ENCODE results near the gene HSPD1. TPM values are rescaled to one million over a fixed set of nuclear protein-coding genes. Genes with fewer than 3 reads are reported as not detected.

The HSPD1 gene
- total RNA-seq, 1 experiment from 2014 or later = 410 TPM

DNA sequence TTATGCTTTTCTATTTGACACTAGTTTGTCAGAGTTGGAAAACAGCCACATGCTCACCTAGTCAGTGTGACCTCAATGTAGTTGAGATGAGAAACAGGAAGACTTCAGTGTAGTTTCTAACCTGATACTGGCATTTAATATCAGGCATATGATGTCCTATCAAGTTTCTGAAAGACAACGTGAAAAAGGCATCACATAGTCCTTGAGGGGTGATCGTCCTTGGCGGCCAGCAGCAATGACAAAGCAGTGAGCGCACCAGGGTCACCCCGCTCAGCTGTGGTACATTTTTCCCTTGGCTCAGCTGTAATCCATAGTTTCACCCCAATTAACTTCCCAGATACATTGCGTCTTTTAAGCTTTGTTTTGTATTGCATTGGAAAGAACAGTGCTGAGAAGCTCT lies 4.9 kb upstream of the HSPD1 start:
- BruUV-seq (replicated peaks) = no TSS peak
- H3K36me3 ChIP-seq (ENCODE audit: low read depth, low read length) = peaks cover 35% of the 10 kb centered on the region
- no peak overlapping the region for H3K9ac ChIP-seq (ENCODE audit: low read length)
- H3K79me2 ChIP-seq (ENCODE audit: low read length) = peaks cover 53% of the 10 kb centered on the region
- no peak for DNase-seq
- H4K20me1 ChIP-seq (ENCODE audit: low read length) = peaks cover 22% of the 10 kb centered on the region
- no peaks in the 10 kb centered on the region for H3K9me3 ChIP-seq (ENCODE audit: low read length)
- peaks cover 16% of the 10 kb centered on the region for H3K4me1 ChIP-seq (ENCODE audit: insufficient read depth, low read length)
- no peak overlapping the region for H3K27ac ChIP-seq (ENCODE audit: low read length)
- POLR2A ChIA-PET (ENCODE audit: unreplicated experiment) = no interaction called here
- intact Hi-C loops (cut with micrococcal nuclease) = loop anchor here (5.0 kb wide), 1 partner anchor 273 kb away; no protein-coding TSS in a partner anchor
- H3F3A ChIP-seq (ENCODE audit: low read length, unreplicated experiment) = no peaks in the 10 kb centered on the region
- no peak for ATAC-seq
- no peak overlapping the region for H3K4me3 ChIP-seq (ENCODE audit: low read length)
- H3K27me3 ChIP-seq (ENCODE audit: low read length) = no peaks in the 10 kb centered on the region
- no peaks in the 10 kb centered on the region for H3K9me2 ChIP-seq (replicated peaks; ENCODE audit: low read length)
- no peak for TF ChIP-seq EZH2 (IDR thresholded peaks at IDR 0.05; ENCODE audit: low read length, unreplicated experiment)
- TF ChIP-seq, protein P1, sequence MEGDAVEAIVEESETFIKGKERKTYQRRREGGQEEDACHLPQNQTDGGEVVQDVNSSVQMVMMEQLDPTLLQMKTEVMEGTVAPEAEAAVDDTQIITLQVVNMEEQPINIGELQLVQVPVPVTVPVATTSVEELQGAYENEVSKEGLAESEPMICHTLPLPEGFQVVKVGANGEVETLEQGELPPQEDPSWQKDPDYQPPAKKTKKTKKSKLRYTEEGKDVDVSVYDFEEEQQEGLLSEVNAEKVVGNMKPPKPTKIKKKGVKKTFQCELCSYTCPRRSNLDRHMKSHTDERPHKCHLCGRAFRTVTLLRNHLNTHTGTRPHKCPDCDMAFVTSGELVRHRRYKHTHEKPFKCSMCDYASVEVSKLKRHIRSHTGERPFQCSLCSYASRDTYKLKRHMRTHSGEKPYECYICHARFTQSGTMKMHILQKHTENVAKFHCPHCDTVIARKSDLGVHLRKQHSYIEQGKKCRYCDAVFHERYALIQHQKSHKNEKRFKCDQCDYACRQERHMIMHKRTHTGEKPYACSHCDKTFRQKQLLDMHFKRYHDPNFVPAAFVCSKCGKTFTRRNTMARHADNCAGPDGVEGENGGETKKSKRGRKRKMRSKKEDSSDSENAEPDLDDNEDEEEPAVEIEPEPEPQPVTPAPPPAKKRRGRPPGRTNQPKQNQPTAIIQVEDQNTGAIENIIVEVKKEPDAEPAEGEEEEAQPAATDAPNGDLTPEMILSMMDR (conservative IDR thresholded peaks at IDR 0.05; ENCODE audit: low read depth, low read length) = no peak
- TF ChIP-seq EZH2phosphoT487 (IDR thresholded peaks at IDR 0.05; ENCODE audit: borderline replicate concordance, low read length) = no peak
- no peak overlapping the region for H2AFZ ChIP-seq (ENCODE audit: low read length)
- no peak overlapping the region for H3K4me2 ChIP-seq (ENCODE audit: low read length)
- CTCF ChIA-PET = no interaction called here

GRCh38 chr2:197504000-197504399 lies 4.4 kb upstream of the HSPD1 start:
- Histone ChIP-seq H3K9ac (ENCODE audit: low read length) (no peak overlapping the region), H3K4me2 (ENCODE audit: low read length) (no peak overlapping the region), H3K36me3 (ENCODE audit: low read depth, low read length) (peaks cover 35% of the 10 kb centered on the region), H3F3A (ENCODE audit: low read length, unreplicated experiment) (no peaks in the 10 kb centered on the region), H3K4me3 (ENCODE audit: low read length) (no peak overlapping the region), H3K9me3 (ENCODE audit: low read length) (no peaks in the 10 kb centered on the region), H3K4me1 (ENCODE audit: insufficient read depth, low read length) (peaks cover 16% of the 10 kb centered on the region), H3K79me2 (ENCODE audit: low read length) (peaks cover 58% of the 10 kb centered on the region), H2AFZ (ENCODE audit: low read length) (no peak overlapping the region), H3K9me2 (replicated peaks; ENCODE audit: low read length) (no peaks in the 10 kb centered on the region), H4K20me1 (ENCODE audit: low read length) (peaks cover 24% of the 10 kb centered on the region), H3K27me3 (ENCODE audit: low read length) (no peaks in the 10 kb centered on the region), H3K27ac (ENCODE audit: low read length) (no peak overlapping the region)
- no TSS peak for BruUV-seq (replicated peaks)
- TF ChIP-seq EZH2phosphoT487 (IDR thresholded peaks at IDR 0.05; ENCODE audit: borderline replicate concordance, low read length) (no peak), EZH2 (IDR thresholded peaks at IDR 0.05; ENCODE audit: low read length, unreplicated experiment) (no peak)
- TF ChIP-seq, protein P1 (conservative IDR thresholded peaks at IDR 0.05; ENCODE audit: low read depth, low read length) = no peak
- ATAC-seq (no peak), DNase-seq (no peak)
- ChIA-PET POLR2A (ENCODE audit: unreplicated experiment) (no interaction called here), CTCF (no interaction called here)
- intact Hi-C loops (cut with micrococcal nuclease) = loop anchor here (5.0 kb wide), 1 partner anchor 273 kb away; no protein-coding TSS in a partner anchor

DNA sequence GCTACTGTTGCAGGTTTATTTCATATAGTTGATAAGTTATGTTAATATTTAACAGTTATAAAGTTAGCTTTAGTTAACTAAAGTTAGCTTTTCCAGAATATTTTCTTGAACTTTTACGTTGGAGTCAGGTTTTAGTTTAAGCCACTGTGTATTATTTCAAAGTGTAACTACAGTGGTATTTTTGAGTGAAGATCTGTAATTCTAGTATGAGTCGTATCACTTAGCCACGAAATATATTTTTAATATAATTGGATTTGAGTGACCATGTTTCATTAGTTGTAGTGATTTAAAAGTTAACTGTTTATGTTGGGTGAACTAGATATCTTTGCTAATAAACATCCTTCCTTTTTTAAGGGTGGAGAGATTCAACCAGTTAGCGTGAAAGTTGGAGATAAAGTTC lies 3.0 kb upstream of the HSPD1 start:
- POLR2A ChIA-PET (ENCODE audit: unreplicated experiment) = interaction anchor here (0.6 kb wide), 1 partner anchor 322 kb away, joined by 5 read pairs; no protein-coding TSS in a partner anchor
- H3K4me1 ChIP-seq (ENCODE audit: insufficient read depth, low read length) = peaks cover 16% of the 10 kb centered on the region
- no peaks in the 10 kb centered on the region for H3K27me3 ChIP-seq (ENCODE audit: low read length)
- no peaks in the 10 kb centered on the region for H3K9me2 ChIP-seq (replicated peaks; ENCODE audit: low read length)
- no peak for DNase-seq
- no peaks in the 10 kb centered on the region for H3K9me3 ChIP-seq (ENCODE audit: low read length)
- H3K4me2 ChIP-seq (ENCODE audit: low read length) = peak overlapping the region; percentile 96
- no peaks in the 10 kb centered on the region for H3F3A ChIP-seq (ENCODE audit: low read length, unreplicated experiment)
- TF ChIP-seq EZH2 (IDR thresholded peaks at IDR 0.05; ENCODE audit: low read length, unreplicated experiment) = no peak
- TF ChIP-seq, protein P1 (conservative IDR thresholded peaks at IDR 0.05; ENCODE audit: low read depth, low read length) = no peak
- no peak for TF ChIP-seq EZH2phosphoT487 (IDR thresholded peaks at IDR 0.05; ENCODE audit: borderline replicate concordance, low read length)
- H3K4me3 ChIP-seq (ENCODE audit: low read length) = peak overlapping the region; percentile 89
- intact Hi-C loops (cut with micrococcal nuclease) = loop anchor here (5.0 kb wide), 1 partner anchor 275 kb away; no protein-coding TSS in a partner anchor
- peaks cover 46% of the 10 kb centered on the region for H3K36me3 ChIP-seq (ENCODE audit: low read depth, low read length)
- no peak overlapping the region for H3K27ac ChIP-seq (ENCODE audit: low read length)
- peaks cover 71% of the 10 kb centered on the region for H3K79me2 ChIP-seq (ENCODE audit: low read length)
- no TSS peak for BruUV-seq (replicated peaks)
- ATAC-seq = no peak
- CTCF ChIA-PET = no interaction called here
- H4K20me1 ChIP-seq (ENCODE audit: low read length) = peaks cover 37% of the 10 kb centered on the region
- peak overlapping the region; percentile 98; the same call in 1 of the 2 replicates for H3K9ac ChIP-seq (ENCODE audit: low read length)
- H2AFZ ChIP-seq (ENCODE audit: low read length) = no peak overlapping the region

Data from PC-3 (cell line).